ENCODE measurements around the gene SNX24.

SNX24 gene

GRCh38 chr5:122915717-122916461, 70.5 kb downstream of the SNX24 start:
- DNase-seq (ENCODE audit: extremely low read depth in 1 of 2, low read depth in 1 of 2), result no peak

GRCh38 chr5:122916490-122916889, 71.1 kb downstream of the SNX24 start:
- DNase-seq (ENCODE audit: extremely low read depth in 1 of 2, low read depth in 1 of 2), result no peak

- DNase-seq (ENCODE audit: extremely low read depth in 1 of 2, low read depth in 1 of 2), result no peak
Observed at GRCh38 chr5:122919969-122920368, 74.6 kb downstream of the SNX24 start.

- no peak for DNase-seq (ENCODE audit: extremely low read depth in 1 of 2, low read depth in 1 of 2)
Observed at GRCh38 chr5:122921826-122922225, 76.4 kb downstream of the SNX24 start.

- DNase-seq (ENCODE audit: extremely low read depth in 1 of 2, low read depth in 1 of 2), result no peak
Observed at GRCh38 chr5:122924203-122924602, 78.8 kb downstream of the SNX24 start.

GRCh38 chr5:122924719-122925395, 79.4 kb downstream of the SNX24 start:
- DNase-seq (ENCODE audit: extremely low read depth in 1 of 2, low read depth in 1 of 2), result no peak

- no peak for DNase-seq (ENCODE audit: extremely low read depth in 1 of 2, low read depth in 1 of 2)
Observed at GRCh38 chr5:122929001-122929400, 83.6 kb downstream of the SNX24 start.

GRCh38 chr5:122929980-122930379, 84.6 kb downstream of the SNX24 start:
- no peak for DNase-seq (ENCODE audit: extremely low read depth in 1 of 2, low read depth in 1 of 2)

- no peak for DNase-seq (ENCODE audit: extremely low read depth in 1 of 2, low read depth in 1 of 2)
Observed at GRCh38 chr5:122933956-122934355, 88.5 kb downstream of the SNX24 start.

- no peak for DNase-seq (ENCODE audit: extremely low read depth in 1 of 2, low read depth in 1 of 2)
Observed at GRCh38 chr5:122936088-122936487, 90.7 kb downstream of the SNX24 start.

GRCh38 chr5:122937914-122938313, 92.5 kb downstream of the SNX24 start:
- no peak for DNase-seq (ENCODE audit: extremely low read depth in 1 of 2, low read depth in 1 of 2)

GRCh38 chr5:122940890-122941289, 95.5 kb downstream of the SNX24 start:
- no peak for DNase-seq (ENCODE audit: extremely low read depth in 1 of 2, low read depth in 1 of 2)

GRCh38 chr5:122941737-122942136, 96.3 kb downstream of the SNX24 start:
- DNase-seq (ENCODE audit: extremely low read depth in 1 of 2, low read depth in 1 of 2), result no peak

- DNase-seq (ENCODE audit: extremely low read depth in 1 of 2, low read depth in 1 of 2), result no peak
Observed at GRCh38 chr5:122942164-122942914, 96.9 kb downstream of the SNX24 start.

- no peak for DNase-seq (ENCODE audit: extremely low read depth in 1 of 2, low read depth in 1 of 2)
Observed at GRCh38 chr5:122943050-122943698, 97.8 kb downstream of the SNX24 start.

- no peak for DNase-seq (ENCODE audit: extremely low read depth in 1 of 2, low read depth in 1 of 2)
Observed at GRCh38 chr5:122944051-122944450, 98.6 kb downstream of the SNX24 start.

GRCh38 chr5:122947372-122947771, 102.0 kb downstream of the SNX24 start:
- no peak for DNase-seq (ENCODE audit: extremely low read depth in 1 of 2, low read depth in 1 of 2)

- no peak for DNase-seq (ENCODE audit: extremely low read depth in 1 of 2, low read depth in 1 of 2)
Observed at GRCh38 chr5:122947772-122948171, 102.4 kb downstream of the SNX24 start.

GRCh38 chr5:122948319-122948718, 102.9 kb downstream of the SNX24 start:
- no peak for DNase-seq (ENCODE audit: extremely low read depth in 1 of 2, low read depth in 1 of 2)

- DNase-seq (ENCODE audit: extremely low read depth in 1 of 2, low read depth in 1 of 2), result no peak
Observed at GRCh38 chr5:122951658-122952057, 106.2 kb downstream of the SNX24 start.

- DNase-seq (ENCODE audit: extremely low read depth in 1 of 2, low read depth in 1 of 2), result no peak
Observed at GRCh38 chr5:122954719-122955118, 109.3 kb downstream of the SNX24 start.
